Activated CD4-positive, alpha-beta memory T cell treated with anti-CD3 and anti-CD28 coated beads, Interleukin-2, amount 10 ng/mL, durations not matched to agents 7 days and 5 days (primary cell): ENCODE results near the gene MRTFA. TPM values are rescaled to one million over a fixed set of nuclear protein-coding genes. Genes with fewer than 3 reads are reported as not detected.

Experiments
- CTCF ChIA-PET: fragments of 350-600 bp; sonication (Branson Sonifier 250); formaldehyde crosslinking; loops from one replicate; lab custom pipeline; 2021; ENCODE audit warnings: antibody characterized with exemption, inconsistent platforms; lab: Charles Lee
- POLR2A ChIA-PET: fragments of 350-600 bp; sonication (Branson Sonifier 250); formaldehyde crosslinking; loops from one replicate; lab custom pipeline; 2021; ENCODE audit warnings: antibody characterized with exemption; lab: Charles Lee
- DNase-seq: peaks from one replicate; pipeline ENCODE4 v3.0.0-alpha.2; 2020
- H3K27ac Mint-ChIP-seq: one replicate; pipeline ENCODE4 v1.8.0; 2021; ENCODE audit warnings: mild to moderate bottlenecking, mixed read lengths
- H3K27me3 Mint-ChIP-seq: one replicate; pipeline ENCODE4 v1.8.0; 2021; ENCODE audit warnings: mixed read lengths
- H3K36me3 Mint-ChIP-seq: one replicate; pipeline ENCODE4 v1.8.0; 2021; ENCODE audit warnings: low read depth, mixed read lengths
- H3K4me1 Mint-ChIP-seq: one replicate; pipeline ENCODE4 v1.8.0; 2021; ENCODE audit warnings: mixed read lengths
- H3K4me3 Mint-ChIP-seq: one replicate; pipeline ENCODE4 v1.8.0; 2021; ENCODE audit warnings: mild to moderate bottlenecking, mixed read lengths
- H3K9me3 Mint-ChIP-seq: one replicate; pipeline ENCODE4 v1.8.0; 2021; ENCODE audit warnings: mixed read lengths
- total RNA-seq, 2 experiments: library from RNA; stranded (reverse); gene quantifications; one replicate each; pipeline ENCODE4 v1.2.3, GENCODE V29; 2021

The MRTFA gene
- total RNA-seq, 2 experiments from 2014 or later: 58.5 to 61.5 TPM

GRCh38 chr22:40450616-40451015 lies 185.9 kb downstream of the MRTFA start:
- POLR2A ChIA-PET: interaction anchor here (1.0 to 2.1 kb wide), 2 partner anchors 11 to 186 kb away, joined by 3 to 19 read pairs; partner anchors contain the start of gene MRTFA
- no peaks in the 10 kb centered on the region for H3K27me3 Mint-ChIP-seq
- H3K36me3 Mint-ChIP-seq: peaks cover 50% of the 10 kb centered on the region
- H3K4me3 Mint-ChIP-seq: no peak overlapping the region
- CTCF ChIA-PET: no interaction called here
- DNase-seq: no peak
- H3K4me1 Mint-ChIP-seq: peaks cover 36% of the 10 kb centered on the region
- H3K9me3 Mint-ChIP-seq: no peaks in the 10 kb centered on the region
- H3K27ac Mint-ChIP-seq: no peak overlapping the region

- no peak overlapping the region for H3K27ac Mint-ChIP-seq
- peaks cover 53% of the 10 kb centered on the region for H3K36me3 Mint-ChIP-seq
- no peak overlapping the region for H3K4me3 Mint-ChIP-seq
- no peaks in the 10 kb centered on the region for H3K27me3 Mint-ChIP-seq
- CTCF ChIA-PET: interaction anchor here (0.8 to 3.5 kb wide), 2 partner anchors 13 to 35 kb away, joined by 3 to 20 read pairs; no protein-coding TSS in a partner anchor
- H3K4me1 Mint-ChIP-seq: peaks cover 37% of the 10 kb centered on the region
- no peaks in the 10 kb centered on the region for H3K9me3 Mint-ChIP-seq
- no peak for DNase-seq
- POLR2A ChIA-PET: interaction anchor here (2.4 kb wide), 1 partner anchor 14 kb away, joined by 13 read pairs; no protein-coding TSS in a partner anchor
Observed at GRCh38 chr22:40449676-40450035, 186.9 kb downstream of the MRTFA start.

DNA sequence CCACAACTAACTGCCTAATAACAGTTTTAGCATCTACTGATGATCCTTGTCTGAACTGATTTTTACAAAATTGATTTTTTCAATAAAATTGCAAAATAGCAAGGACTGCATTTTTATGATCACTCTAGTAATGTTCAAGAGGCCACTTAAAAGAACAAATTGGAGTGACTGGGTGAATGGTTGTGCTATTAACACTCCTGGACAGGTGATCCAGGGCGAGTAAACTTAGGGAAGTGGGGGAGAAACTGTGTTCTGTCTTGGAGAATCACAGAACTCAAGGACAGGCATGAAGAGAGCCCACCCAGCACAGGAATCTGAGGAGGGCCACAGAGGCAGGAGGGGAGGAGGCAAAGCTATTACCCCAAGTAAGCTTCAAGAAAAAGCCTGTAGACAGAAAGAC lies 190.3 kb downstream of the MRTFA start:
- ChIA-PET CTCF (interaction anchor here (3.5 kb wide), 1 partner anchor 9 kb away, joined by 20 read pairs; no protein-coding TSS in a partner anchor), POLR2A (no interaction called here)
- Mint-ChIP-seq H3K36me3 (peaks cover 42% of the 10 kb centered on the region), H3K27me3 (no peaks in the 10 kb centered on the region), H3K27ac (no peak overlapping the region), H3K4me3 (no peak overlapping the region), H3K4me1 (peaks cover 32% of the 10 kb centered on the region), H3K9me3 (no peaks in the 10 kb centered on the region)
- DNase-seq: no peak

DNA sequence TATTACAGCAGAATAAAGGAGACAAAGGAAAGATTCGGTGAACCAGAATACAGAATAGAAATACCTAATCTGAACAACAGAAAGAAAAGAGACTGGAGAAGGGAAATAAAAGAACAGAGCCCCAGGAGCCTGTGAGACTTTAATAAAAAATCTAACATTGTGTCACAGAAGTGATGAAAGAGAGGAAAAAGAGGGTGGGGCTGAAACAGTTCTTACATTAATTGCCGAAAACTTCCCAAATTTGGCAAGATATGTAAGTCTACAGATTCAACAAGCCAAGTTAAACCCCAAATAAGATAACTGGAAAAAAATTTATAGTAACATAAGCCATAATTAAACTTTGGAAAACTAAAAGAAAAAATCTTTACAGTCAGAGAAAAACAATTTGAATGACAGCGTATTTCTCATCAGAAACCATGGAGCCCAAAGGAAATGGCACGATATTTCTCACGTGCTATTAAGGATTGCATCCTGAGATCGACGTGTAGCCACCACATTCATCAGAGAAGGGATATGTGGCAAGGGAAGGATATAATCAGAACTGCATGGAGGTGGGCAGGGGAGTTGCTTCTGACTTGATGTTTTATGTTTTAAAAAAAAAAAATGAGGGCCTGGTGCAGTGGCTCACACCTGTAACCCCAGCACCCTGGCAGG lies 192.2 kb downstream of the MRTFA start:
- Mint-ChIP-seq H3K4me1 (peaks cover 32% of the 10 kb centered on the region), H3K27ac (no peak overlapping the region)

GRCh38 chr22:40443732-40444131 lies 192.8 kb downstream of the MRTFA start:
- Mint-ChIP-seq H3K4me1 (peaks cover 32% of the 10 kb centered on the region), H3K36me3 (peaks cover 38% of the 10 kb centered on the region), H3K27me3 (no peaks in the 10 kb centered on the region), H3K27ac (no peak overlapping the region), H3K4me3 (no peak overlapping the region), H3K9me3 (no peaks in the 10 kb centered on the region)
- DNase-seq: no peak
- ChIA-PET CTCF (interaction anchor here (0.6 to 5.7 kb wide), 3 partner anchors 44 to 205 kb away, joined by 3 to 26 read pairs (median 3); partner anchors contain the start of gene SGSM3), POLR2A (no interaction called here)

More for the DNA sequence above, 192.2 kb downstream of the MRTFA start:
- Mint-ChIP-seq H3K4me3 (no peak overlapping the region), H3K36me3 (peaks cover 39% of the 10 kb centered on the region), H3K9me3 (no peaks in the 10 kb centered on the region), H3K27me3 (no peaks in the 10 kb centered on the region)
- no peak for DNase-seq
- CTCF ChIA-PET: interaction anchor here (0.6 kb wide), 1 partner anchor 74 kb away, joined by 3 read pairs; the partner anchor contains the start of gene SGSM3
- POLR2A ChIA-PET: no interaction called here

DNA sequence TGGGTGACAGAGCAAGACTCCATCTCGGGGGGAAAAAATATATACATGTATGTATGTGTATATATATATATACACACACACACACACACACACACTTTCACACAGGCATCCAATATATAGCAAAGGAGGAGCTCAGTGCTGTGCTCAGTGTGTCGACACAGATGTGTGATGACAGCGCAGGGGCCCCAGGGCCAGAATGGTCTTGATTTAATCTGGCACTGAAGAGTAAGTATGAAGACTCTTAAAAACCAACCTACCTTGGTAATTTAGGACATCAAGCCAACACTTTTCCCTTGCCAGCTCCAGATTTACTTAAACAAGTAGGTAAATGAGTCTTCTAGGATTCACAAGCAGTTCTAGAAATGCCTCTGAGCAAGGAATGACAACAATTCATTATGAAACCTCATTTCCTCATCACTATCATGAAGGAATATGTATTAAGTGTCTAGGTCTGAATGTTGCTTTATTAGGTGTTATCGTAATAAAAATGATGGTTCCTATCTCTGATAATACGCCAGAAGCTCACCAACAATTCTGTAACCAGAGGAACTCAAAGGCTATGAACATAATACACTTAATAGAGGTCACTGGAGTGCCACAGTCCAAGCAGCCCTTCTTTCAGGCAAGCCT lies 194.6 kb downstream of the MRTFA start:
- peaks cover 33% of the 10 kb centered on the region for H3K36me3 Mint-ChIP-seq
- H3K4me3 Mint-ChIP-seq: no peak overlapping the region
- ChIA-PET CTCF (interaction anchor here (5.7 to 10.5 kb wide), 2 partner anchors 45 to 203 kb away, joined by 26 to 93 read pairs; no protein-coding TSS in a partner anchor), POLR2A (interaction anchor here (1.1 kb wide), 1 partner anchor 92 kb away, joined by 3 read pairs; no protein-coding TSS in a partner anchor)
- H3K27ac Mint-ChIP-seq: no peak overlapping the region
- H3K27me3 Mint-ChIP-seq: no peaks in the 10 kb centered on the region
- H3K4me1 Mint-ChIP-seq: peaks cover 42% of the 10 kb centered on the region
- H3K9me3 Mint-ChIP-seq: no peaks in the 10 kb centered on the region
- DNase-seq: no peak

- Mint-ChIP-seq H3K4me1 (peaks cover 40% of the 10 kb centered on the region), H3K9me3 (no peaks in the 10 kb centered on the region), H3K4me3 (no peak overlapping the region), H3K36me3 (peaks cover 29% of the 10 kb centered on the region), H3K27ac (no peak overlapping the region), H3K27me3 (no peaks in the 10 kb centered on the region)
- POLR2A ChIA-PET: interaction anchor here (0.6 to 1.8 kb wide), 13 partner anchors 12 to 462 kb away, joined by 3 to 9 read pairs (median 4); partner anchors contain the start of gene MRTFA
- CTCF ChIA-PET: interaction anchor here (0.6 to 10.5 kb wide), 41 partner anchors 9 to 462 kb away, joined by 3 to 93 read pairs (median 4); partner anchors contain the start of gene MRTFA
- no peak for DNase-seq
Observed at GRCh38 chr22:40436505-40437431, 199.8 kb downstream of the MRTFA start.

DNA sequence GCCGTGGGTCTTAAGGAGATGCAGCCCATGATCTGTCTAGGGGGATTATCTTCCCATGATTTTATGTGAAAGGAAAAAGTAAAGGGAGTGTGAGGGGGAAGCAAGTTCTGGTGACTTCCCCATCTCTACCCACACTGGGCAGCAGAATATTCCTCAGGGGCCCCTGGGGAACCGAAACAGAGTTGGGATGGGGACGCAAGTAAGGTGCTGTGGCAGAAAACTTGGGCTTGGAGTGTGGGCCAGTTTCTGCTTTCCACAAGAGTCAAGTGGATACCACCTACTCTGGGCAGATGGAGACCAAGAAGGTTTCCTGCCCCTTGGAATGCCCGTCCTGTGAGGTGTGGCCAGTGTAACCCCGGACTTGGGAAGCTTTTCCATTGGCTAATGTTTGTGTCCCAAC lies 201.8 kb downstream of the MRTFA start:
- Mint-ChIP-seq H3K4me3 (no peak overlapping the region), H3K4me1 (peaks cover 26% of the 10 kb centered on the region), H3K27ac (no peak overlapping the region), H3K9me3 (no peaks in the 10 kb centered on the region), H3K36me3 (peaks cover 36% of the 10 kb centered on the region), H3K27me3 (no peaks in the 10 kb centered on the region)
- CTCF ChIA-PET: interaction anchor here (0.8 to 10.5 kb wide), 5 partner anchors 52 to 464 kb away, joined by 3 to 93 read pairs (median 4); no protein-coding TSS in a partner anchor
- POLR2A ChIA-PET: interaction anchor here (1.1 to 1.3 kb wide), 2 partner anchors 65 to 209 kb away, joined by 3 to 4 read pairs; partner anchors contain the start of gene SGSM3
- no peak for DNase-seq

DNA sequence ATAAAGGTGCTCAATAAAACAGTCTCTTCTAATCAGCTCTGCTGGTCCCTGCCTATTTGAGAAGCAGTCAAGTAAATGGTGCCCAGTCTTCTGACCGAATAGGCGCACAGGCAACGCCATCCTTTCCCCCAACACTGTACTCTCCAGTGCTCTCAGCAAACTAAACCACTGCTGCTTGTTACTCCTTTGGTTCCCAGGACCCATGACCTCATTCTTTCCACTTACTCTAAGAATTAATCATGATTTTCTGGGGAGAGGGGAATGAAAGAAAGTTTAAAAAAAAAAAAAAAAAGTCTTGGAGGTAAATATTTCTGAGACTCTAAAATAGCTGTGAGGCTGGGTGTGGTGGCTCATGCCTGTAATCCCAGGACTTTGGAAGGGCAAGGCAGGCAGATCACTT lies 202.4 kb downstream of the MRTFA start:
- no peaks in the 10 kb centered on the region for H3K9me3 Mint-ChIP-seq
- no peak overlapping the region for H3K27ac Mint-ChIP-seq
- DNase-seq: no peak
- CTCF ChIA-PET: interaction anchor here (0.7 to 10.5 kb wide), 7 partner anchors 17 to 345 kb away, joined by 3 to 93 read pairs (median 4); no protein-coding TSS in a partner anchor
- no peaks in the 10 kb centered on the region for H3K27me3 Mint-ChIP-seq
- no peak overlapping the region for H3K4me3 Mint-ChIP-seq
- POLR2A ChIA-PET: no interaction called here
- peaks cover 41% of the 10 kb centered on the region for H3K36me3 Mint-ChIP-seq
- peaks cover 24% of the 10 kb centered on the region for H3K4me1 Mint-ChIP-seq

DNA sequence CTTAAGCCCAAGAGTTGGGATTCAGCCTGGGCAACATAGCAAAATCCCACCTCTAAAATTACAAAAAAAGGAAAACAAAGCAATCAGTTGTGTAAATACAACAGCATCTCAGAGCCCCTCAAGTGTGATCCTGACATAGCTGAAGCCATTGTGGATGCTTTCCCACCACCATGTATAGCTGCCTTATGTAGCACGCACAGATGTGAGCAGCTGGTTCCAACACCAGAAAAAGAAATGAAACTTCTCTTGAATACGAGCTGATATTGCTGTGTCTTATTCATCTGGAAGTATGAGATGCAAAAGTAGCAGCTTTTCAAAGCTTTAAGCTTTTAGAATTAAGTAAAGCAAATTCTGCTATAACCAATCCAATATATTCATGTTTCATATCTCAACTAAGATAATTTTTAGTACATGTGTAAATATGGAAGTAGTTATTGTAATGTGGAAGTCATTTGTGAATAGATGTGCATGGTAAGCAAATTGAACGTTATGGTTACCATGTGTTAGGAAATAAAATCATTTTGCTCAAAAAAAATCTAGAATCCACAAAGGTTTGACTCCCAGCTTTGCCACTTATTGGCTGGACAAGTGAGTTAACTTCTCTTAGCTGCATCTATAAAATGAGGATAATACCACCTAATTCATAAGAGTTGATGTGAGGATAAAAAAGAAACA lies 203.0 kb downstream of the MRTFA start:
- Mint-ChIP-seq H3K27ac (no peak overlapping the region), H3K36me3 (peaks cover 47% of the 10 kb centered on the region)
- CTCF ChIA-PET: interaction anchor here (0.7 to 10.5 kb wide), 6 partner anchors 18 to 249 kb away, joined by 3 to 93 read pairs (median 4); no protein-coding TSS in a partner anchor

GRCh38 chr22:40432625-40433024 lies 203.9 kb downstream of the MRTFA start:
- POLR2A ChIA-PET: interaction anchor here (0.6 to 0.8 kb wide), 2 partner anchors 10 to 408 kb away, joined by 3 to 5 read pairs; no protein-coding TSS in a partner anchor
- Mint-ChIP-seq H3K4me3 (no peak overlapping the region), H3K9me3 (no peaks in the 10 kb centered on the region), H3K4me1 (peaks cover 16% of the 10 kb centered on the region), H3K27me3 (no peaks in the 10 kb centered on the region), H3K27ac (no peak overlapping the region), H3K36me3 (peaks cover 50% of the 10 kb centered on the region)
- no peak for DNase-seq
- CTCF ChIA-PET: interaction anchor here (0.7 to 10.5 kb wide), 3 partner anchors 72 to 249 kb away, joined by 4 to 93 read pairs (median 5); no protein-coding TSS in a partner anchor

More for the DNA sequence above, 203.0 kb downstream of the MRTFA start:
- H3K27me3 Mint-ChIP-seq: no peaks in the 10 kb centered on the region
- no peaks in the 10 kb centered on the region for H3K9me3 Mint-ChIP-seq
- DNase-seq: no peak
- peaks cover 20% of the 10 kb centered on the region for H3K4me1 Mint-ChIP-seq
- POLR2A ChIA-PET: interaction anchor here (0.8 kb wide), 1 partner anchor 9 kb away, joined by 3 read pairs; no protein-coding TSS in a partner anchor
- H3K4me3 Mint-ChIP-seq: no peak overlapping the region
